Endodermal cell (in vitro differentiated cells): ENCODE measurements around the gene MGAT5B. TPM values are rescaled to one million over a fixed set of nuclear protein-coding genes. Genes with fewer than 3 reads are reported as not detected.

Source experiments
- DNase-seq: peaks from one replicate; pipeline ENCODE4 v3.0.0-alpha.2; 2017
- H3K27ac ChIP-seq: 2 replicates; pipeline ENCODE4 v1.5.1; 2013; ENCODE audit warnings: mild to moderate bottlenecking, low read depth, low read length, moderate library complexity
- H3K27me3 ChIP-seq: 2 replicates; pipeline ENCODE4 v1.6.1; 2013; ENCODE audit warnings: mild to moderate bottlenecking, low read length, moderate library complexity; ENCODE audit not compliant: insufficient read depth, control insufficient read depth, poor library complexity, severe bottlenecking
- H3K36me3 ChIP-seq: 2 replicates; pipeline ENCODE4 v1.7.0; 2013; ENCODE audit warnings: mild to moderate bottlenecking, low read length, moderate library complexity; ENCODE audit not compliant: control insufficient read depth, insufficient read depth
- H3K4me1 ChIP-seq: one replicate; pipeline ENCODE4 v1.7.0; 2013; ENCODE audit warnings: low read length; ENCODE audit not compliant: control insufficient read depth, insufficient read depth
- H3K4me3 ChIP-seq: 2 replicates; pipeline ENCODE4 v1.5.1; 2013; ENCODE audit warnings: mild to moderate bottlenecking, low read length, moderate library complexity
- H3K9ac ChIP-seq: 2 replicates; pipeline ENCODE4 v1.6.1; 2013; ENCODE audit warnings: mild to moderate bottlenecking, low read length, moderate library complexity; ENCODE audit not compliant: poor library complexity, severe bottlenecking; ENCODE audit errors: extremely low read depth
- H3K9me3 ChIP-seq: 2 replicates; pipeline ENCODE4 v1.6.1; 2013; ENCODE audit warnings: mild to moderate bottlenecking, low read length, moderate library complexity; ENCODE audit not compliant: control insufficient read depth
- H3K27ac Mint-ChIP-seq: 2 replicates; pipeline ENCODE4 v1.8.0; 2020; ENCODE audit warnings: mixed read lengths
- H3K27me3 Mint-ChIP-seq: 2 replicates; pipeline ENCODE4 v1.8.0; 2021; ENCODE audit warnings: mild to moderate bottlenecking, mixed read lengths; ENCODE audit not compliant: insufficient read depth
- H3K36me3 Mint-ChIP-seq: 2 replicates; pipeline ENCODE4 v1.8.0; 2020; ENCODE audit warnings: low read depth, mixed read lengths
- H3K4me1 Mint-ChIP-seq: 2 replicates; pipeline ENCODE4 v1.8.0; 2020; ENCODE audit warnings: mixed read lengths
- H3K4me3 Mint-ChIP-seq: 2 replicates; pipeline ENCODE4 v1.8.0; 2020; ENCODE audit warnings: mild to moderate bottlenecking, moderate library complexity, mixed read lengths
- H3K9me3 Mint-ChIP-seq: 2 replicates; pipeline ENCODE4 v1.8.0; 2020; ENCODE audit warnings: mild to moderate bottlenecking, mixed read lengths
- CTCF ChIP-seq: fragments of 200-600 bp; sonication (generic); conservative IDR thresholded peaks from 2 replicates; pipeline ENCODE4 v1.5.0; 2021; ENCODE audit warnings: antibody characterized with exemption, mild to moderate bottlenecking
- WGBS, 2 experiments: methylation state at CpG; one replicate each; pipeline versions ENCODE4 v1.1.5 to v1.1.7; 2013; ENCODE audit warnings: missing lambda C conversion rate in 2 of 2, mixed read lengths in 1 of 2; ENCODE audit not compliant: insufficient coverage in 1 of 2, insufficient read length in 1 of 2; 5-methylcytosine and 5-hydroxymethylcytosine counted together
- total RNA-seq, 2 donors: library from RNA; stranded (reverse); fragmentation: NEBNext Ultra II Directional in 1 of 2; extraction: Animal tissue kit (Norgen Biotek cat#: 25700) in 1 of 2; gene quantifications; 2 replicates in 1 of 2; 3 replicates in 1 of 2; pipeline ENCODE4 v1.2.1, GENCODE V29; 2021

The MGAT5B gene
- total RNA-seq, 2 donors from 2014 or later: 2.9 to 3.3 TPM

- Mint-ChIP-seq H3K4me1 (no peaks in the 10 kb centered on the region), H3K4me3 (no peak overlapping the region), H3K27me3 (no peaks in the 10 kb centered on the region), H3K36me3 (peaks cover 3% of the 10 kb centered on the region), H3K27ac (no peak overlapping the region), H3K9me3 (no peaks in the 10 kb centered on the region)
- DNase-seq: no peak
- Histone ChIP-seq H3K9ac (no peak overlapping the region), H3K4me1 (no peaks in the 10 kb centered on the region), H3K27me3 (no peaks in the 10 kb centered on the region), H3K36me3 (no peaks in the 10 kb centered on the region), H3K27ac (no peak overlapping the region), H3K9me3 (no peaks in the 10 kb centered on the region), H3K4me3 (no peak overlapping the region)
- TF ChIP-seq CTCF: no peak
- WGBS, 2 experiments: 92 to 95% methylated on average over 11 to 14 of the region's 14 CpGs
Measured at GRCh38 chr17:76879254-76879653, 11.1 kb downstream of the MGAT5B start.

- no peak overlapping the region for H3K4me3 ChIP-seq
- H3K27ac ChIP-seq: no peak overlapping the region
- no peaks in the 10 kb centered on the region for H3K4me1 ChIP-seq
- Mint-ChIP-seq H3K27ac (no peak overlapping the region), H3K4me3 (no peak overlapping the region), H3K36me3 (peaks cover 3% of the 10 kb centered on the region), H3K4me1 (no peaks in the 10 kb centered on the region), H3K27me3 (no peaks in the 10 kb centered on the region), H3K9me3 (no peaks in the 10 kb centered on the region)
- TF ChIP-seq CTCF: no peak
- H3K9me3 ChIP-seq: no peaks in the 10 kb centered on the region
- DNase-seq: no peak
- 87 to 95% methylated on average over 2 to 10 of the region's 10 CpGs for WGBS, 2 experiments
- H3K36me3 ChIP-seq: no peaks in the 10 kb centered on the region
- H3K9ac ChIP-seq: no peak overlapping the region
- H3K27me3 ChIP-seq: no peaks in the 10 kb centered on the region
Measured at GRCh38 chr17:76879691-76880090, 11.5 kb downstream of the MGAT5B start.

- Mint-ChIP-seq H3K4me3 (no peak overlapping the region), H3K36me3 (peaks cover 1% of the 10 kb centered on the region), H3K27ac (no peak overlapping the region), H3K9me3 (no peaks in the 10 kb centered on the region), H3K4me1 (peaks cover 4% of the 10 kb centered on the region), H3K27me3 (no peaks in the 10 kb centered on the region)
- Histone ChIP-seq H3K27ac (no peak overlapping the region), H3K9ac (no peak overlapping the region), H3K9me3 (no peaks in the 10 kb centered on the region), H3K27me3 (no peaks in the 10 kb centered on the region), H3K4me3 (no peak overlapping the region), H3K4me1 (no peaks in the 10 kb centered on the region), H3K36me3 (no peaks in the 10 kb centered on the region)
- 71 to 83% methylated on average over 6 to 10 of the region's 10 CpGs for WGBS, 2 experiments
- no peak for TF ChIP-seq CTCF
- peak; percentile 61 for DNase-seq
Measured at GRCh38 chr17:76880268-76880667, 12.1 kb downstream of the MGAT5B start.
